Adrenal gland (tissue), 12 donors: Measurements from ENCODE around the gene RSRC1. TPM values are rescaled to one million over a fixed set of nuclear protein-coding genes. Genes with fewer than 3 reads are reported as not detected.

Experiments
- DNase-seq, 7 donors: peaks; one replicate each; pipeline ENCODE4 v3.0.0-alpha.2; 2019 to 2020
- H3K27ac ChIP-seq, 5 donors: fragments of 200-600 bp; sonication (generic) in 4 of 5; 1 replicate in 3 of 5; 2 replicates in 2 of 5; pipeline versions ENCODE4 v1.5.1 to v1.8.0; 2016 to 2020; ENCODE audit warnings: mild to moderate bottlenecking in 1 of 5
- H3K27me3 ChIP-seq: fragments of 200-600 bp; 2 replicates; pipeline ENCODE4 v1.8.0; 2021
- H3K36me3 ChIP-seq, 2 donors: fragments of 200-600 bp; replicated peaks in 1 of 2; 1 replicate in 1 of 2; 2 replicates in 1 of 2; pipeline versions ENCODE4 v1.5.1 to v1.8.0; 2018 to 2022
- H3K4me1 ChIP-seq, 2 donors: fragments of 200-600 bp; replicated peaks in 1 of 2; 1 replicate in 1 of 2; 2 replicates in 1 of 2; pipeline versions ENCODE4 v1.5.1 to v1.8.0; 2018 to 2021
- H3K4me3 ChIP-seq, 4 donors: fragments of 200-600 bp; sonication (generic) in 3 of 4; one replicate each; pipeline ENCODE4 v1.5.1; 2016 to 2018
- H3K9me3 ChIP-seq, 3 donors: fragments of 200-600 bp; sonication (generic) in 1 of 3; replicated peaks in 1 of 3; 1 replicate in 2 of 3; 2 replicates in 1 of 3; pipeline versions ENCODE4 v1.5.1 to v1.8.0; 2016 to 2021
- POLR2A ChIP-seq, 2 donors: fragments of 450-650 bp; IDR thresholded peaks; one replicate each; pipeline ENCODE4 v1.6.1; 2017; ENCODE audit warnings: antibody characterized with exemption in 2 of 2, mild to moderate bottlenecking in 2 of 2, moderate library complexity in 1 of 2
- WGBS, 4 donors: extraction: QIAGEN DNeasy Blood & Tissue Kit in 2 of 4; methylation state at CpG; one replicate each; pipeline versions ENCODE4 v1.1.5 to v1.1.7; 2013 to 2017; 5-methylcytosine and 5-hydroxymethylcytosine counted together
- intact Hi-C, 2 donors: fragments of 100-400 bp; cut with DNase I; formaldehyde crosslinking; loops; one replicate each; pipeline versions ENCODE4 v1.14.1 to v1.15.0; 2022 to 2023
- polyA plus RNA-seq, 3 donors: library from polyadenylated mRNA; stranded (reverse); fragments of 200-250 nt in 2 of 3; fragments of 350-450 nt in 1 of 3; fragmentation: Illumina TruSeq in 1 of 3; extraction: RNeasy Lipid Tissue Mini Kit (QIAGEN cat#74804) in 1 of 3; gene quantifications; one replicate each; pipeline ENCODE4 v1.2.3, GENCODE V29; 2013 to 2014
- total RNA-seq, 9 donors: library from RNA; depleted of rRNA in 4 of 9; stranded (reverse); fragments of >200 nt in 4 of 9; fragments of 120-200 nt in 1 of 9; fragmentation: NEBNext Ultra II Directional in 1 of 9; extraction: Animal tissue kit (Norgen Biotek cat#: 25700) in 1 of 9; gene quantifications; one replicate each; pipeline versions ENCODE4 v1.1.0 to v1.2.4, GENCODE V29; 2013 to 2023
- TF ChIP-seq, protein P1 (sequence below), 6 experiments: fragments of 450-650 bp in 4 of 6; fragments of 200-600 bp in 2 of 6; sonication (generic) in 1 of 6; IDR thresholded peaks; 1 replicate in 5 of 6; 2 replicates in 1 of 6; pipeline versions ENCODE4 v1.5.1 to v1.8.0; 2016 to 2021; ENCODE audit warnings: antibody characterized with exemption in 6 of 6, mild to moderate bottlenecking in 2 of 6, moderate library complexity in 1 of 6
- donor health status: healthy with polysubstance abuse.
- donor health status: Bipolar disorder and iron deficiency.
- donor health status: DM: yes; HTN: yes; CAD: no.
- donor health status: DM: no; HTN: no; CAD: no.
- donor health status: DM: no; HTN: no; CAD: no.
- donor health status: DM: yes; HTN: yes; CAD: no.

RSRC1 gene
- total and polyA plus RNA-seq, 12 donors = 12.6 to 125 (median 37.5) TPM

DNA sequence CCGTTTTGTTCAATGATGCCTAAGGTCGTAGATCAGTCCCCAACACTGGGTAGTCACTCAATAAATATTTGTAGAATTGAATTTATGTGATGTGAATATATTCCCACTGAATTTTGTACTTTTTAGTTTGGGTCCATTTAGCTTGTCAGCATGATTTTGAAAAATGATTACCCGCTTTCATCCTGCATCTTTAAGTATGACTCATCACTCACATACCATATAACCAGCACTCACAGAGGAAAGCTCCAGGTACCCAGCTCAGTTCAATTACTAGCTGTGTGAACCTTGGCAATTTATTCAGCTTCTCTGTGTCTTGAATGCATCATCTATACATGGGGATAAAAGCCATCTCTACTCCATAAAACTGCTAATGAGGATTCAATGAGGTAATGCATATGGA lies 458.9 kb downstream of the RSRC1 start:
- TF ChIP-seq POLR2A (IDR thresholded peaks at IDR 0.05) = no peak
- TF ChIP-seq, protein P1, sequence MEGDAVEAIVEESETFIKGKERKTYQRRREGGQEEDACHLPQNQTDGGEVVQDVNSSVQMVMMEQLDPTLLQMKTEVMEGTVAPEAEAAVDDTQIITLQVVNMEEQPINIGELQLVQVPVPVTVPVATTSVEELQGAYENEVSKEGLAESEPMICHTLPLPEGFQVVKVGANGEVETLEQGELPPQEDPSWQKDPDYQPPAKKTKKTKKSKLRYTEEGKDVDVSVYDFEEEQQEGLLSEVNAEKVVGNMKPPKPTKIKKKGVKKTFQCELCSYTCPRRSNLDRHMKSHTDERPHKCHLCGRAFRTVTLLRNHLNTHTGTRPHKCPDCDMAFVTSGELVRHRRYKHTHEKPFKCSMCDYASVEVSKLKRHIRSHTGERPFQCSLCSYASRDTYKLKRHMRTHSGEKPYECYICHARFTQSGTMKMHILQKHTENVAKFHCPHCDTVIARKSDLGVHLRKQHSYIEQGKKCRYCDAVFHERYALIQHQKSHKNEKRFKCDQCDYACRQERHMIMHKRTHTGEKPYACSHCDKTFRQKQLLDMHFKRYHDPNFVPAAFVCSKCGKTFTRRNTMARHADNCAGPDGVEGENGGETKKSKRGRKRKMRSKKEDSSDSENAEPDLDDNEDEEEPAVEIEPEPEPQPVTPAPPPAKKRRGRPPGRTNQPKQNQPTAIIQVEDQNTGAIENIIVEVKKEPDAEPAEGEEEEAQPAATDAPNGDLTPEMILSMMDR (IDR thresholded peaks at IDR 0.05) = no peak
- no peaks in the 10 kb centered on the region for H3K27me3 ChIP-seq
- WGBS, 4 donors = 71 to 78% (median 75%) methylated on average over 3 of the region's 3 CpGs
- intact Hi-C loops = no loop called here
- no peak overlapping the region for H3K4me3 ChIP-seq
- H3K36me3 ChIP-seq = no peaks in the 10 kb centered on the region
- no peak for DNase-seq
- no peaks in the 10 kb centered on the region for H3K9me3 ChIP-seq
- no peak overlapping the region for H3K27ac ChIP-seq
- H3K4me1 ChIP-seq = no peaks in the 10 kb centered on the region

DNA sequence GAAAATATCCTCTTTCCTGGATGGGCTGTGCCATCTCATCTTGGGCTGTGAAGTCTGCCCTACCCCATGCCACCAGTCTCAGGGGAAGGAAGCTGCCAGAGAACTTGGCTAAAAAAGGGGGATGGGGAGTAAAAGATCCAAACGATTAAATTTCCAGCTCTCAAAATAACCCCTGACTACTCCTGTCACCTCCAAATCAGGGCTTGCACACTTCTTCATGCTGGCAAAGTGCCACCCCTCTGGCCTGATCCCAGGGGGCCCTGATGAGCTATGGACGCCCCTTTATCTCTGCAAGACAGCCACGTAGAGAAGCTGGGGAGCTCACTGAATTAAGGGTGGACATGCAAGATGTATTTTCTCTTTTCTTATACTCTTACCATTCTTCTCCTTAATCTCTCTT lies 459.9 kb downstream of the RSRC1 start:
- Histone ChIP-seq H3K4me3 (no peak overlapping the region), H3K27ac (no peak overlapping the region), H3K9me3 (no peaks in the 10 kb centered on the region), H3K4me1 (no peaks in the 10 kb centered on the region), H3K36me3 (no peaks in the 10 kb centered on the region), H3K27me3 (no peaks in the 10 kb centered on the region)
- intact Hi-C loops = no loop called here
- WGBS, 4 donors = 39 to 43% (median 41%) methylated on average over 3 of the region's 3 CpGs
- no peak for DNase-seq
- TF ChIP-seq, protein P1 (IDR thresholded peaks at IDR 0.05) = no peak
- TF ChIP-seq POLR2A (IDR thresholded peaks at IDR 0.05) = no peak

DNA sequence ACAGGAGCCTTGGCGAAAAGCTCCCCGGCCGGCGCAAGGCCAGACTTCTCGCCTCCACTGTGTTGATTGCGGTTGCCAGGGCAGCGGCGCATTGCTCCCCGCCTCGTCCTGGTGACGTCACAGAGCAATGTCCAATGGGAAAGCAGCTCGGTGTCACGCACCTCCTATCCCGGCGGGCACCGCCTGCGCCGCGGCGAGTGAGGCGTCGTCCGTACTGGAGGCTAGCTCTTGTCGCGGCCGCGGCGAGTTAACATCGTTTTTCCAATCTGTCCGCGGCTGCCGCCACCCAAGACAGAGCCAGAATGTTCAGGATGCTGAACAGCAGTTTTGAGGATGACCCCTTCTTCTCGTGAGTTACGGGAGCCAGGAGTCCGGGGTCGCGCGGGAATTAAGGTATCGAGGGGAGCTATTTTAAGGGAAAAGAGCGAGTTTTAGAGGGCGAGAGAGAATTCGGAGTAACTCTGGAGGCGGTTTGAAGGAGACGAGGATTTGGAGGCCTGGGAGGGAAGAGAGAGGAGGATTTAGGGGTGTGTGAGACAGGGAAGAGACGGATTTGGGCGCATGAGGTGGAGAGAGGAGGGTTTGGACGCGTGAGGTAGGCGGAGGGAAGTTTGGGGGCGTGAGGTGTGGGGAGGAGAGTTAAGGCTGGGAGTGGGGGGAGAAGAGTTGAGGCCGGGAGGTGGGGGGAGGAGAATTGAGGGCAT lies 461.3 kb downstream of the RSRC1 start, which contains the start of gene MLF1:
Gene MLF1 (plus strand): TSS at position 196 of the 704 bp plus-strand sequence. CDS start 107 bp downstream, at position 303.
- WGBS, 4 donors = 0 to 2% (median 1%) methylated on average over 30 to 51 of the region's 51 CpGs
- Histone ChIP-seq H3K9me3 (no peaks in the 10 kb centered on the region), H3K4me3 (peak within 1 kb of the TSS; percentile 7 to 81 (median 50)), H3K36me3 (no peaks in the 10 kb centered on the region), H3K27me3 (no peaks in the 10 kb centered on the region), H3K27ac (peak within 1 kb of the TSS in 2 of 5 donors; percentile 45 to 64), H3K4me1 (no peaks in the 10 kb centered on the region)
- DNase-seq = peak; percentile 96 to 99 (median 97)
- TF ChIP-seq, protein P1 (IDR thresholded peaks at IDR 0.05) = no peak
- TF ChIP-seq POLR2A (IDR thresholded peaks at IDR 0.05) = peak; percentile 54 to 77
- intact Hi-C loops = no loop called here

DNA sequence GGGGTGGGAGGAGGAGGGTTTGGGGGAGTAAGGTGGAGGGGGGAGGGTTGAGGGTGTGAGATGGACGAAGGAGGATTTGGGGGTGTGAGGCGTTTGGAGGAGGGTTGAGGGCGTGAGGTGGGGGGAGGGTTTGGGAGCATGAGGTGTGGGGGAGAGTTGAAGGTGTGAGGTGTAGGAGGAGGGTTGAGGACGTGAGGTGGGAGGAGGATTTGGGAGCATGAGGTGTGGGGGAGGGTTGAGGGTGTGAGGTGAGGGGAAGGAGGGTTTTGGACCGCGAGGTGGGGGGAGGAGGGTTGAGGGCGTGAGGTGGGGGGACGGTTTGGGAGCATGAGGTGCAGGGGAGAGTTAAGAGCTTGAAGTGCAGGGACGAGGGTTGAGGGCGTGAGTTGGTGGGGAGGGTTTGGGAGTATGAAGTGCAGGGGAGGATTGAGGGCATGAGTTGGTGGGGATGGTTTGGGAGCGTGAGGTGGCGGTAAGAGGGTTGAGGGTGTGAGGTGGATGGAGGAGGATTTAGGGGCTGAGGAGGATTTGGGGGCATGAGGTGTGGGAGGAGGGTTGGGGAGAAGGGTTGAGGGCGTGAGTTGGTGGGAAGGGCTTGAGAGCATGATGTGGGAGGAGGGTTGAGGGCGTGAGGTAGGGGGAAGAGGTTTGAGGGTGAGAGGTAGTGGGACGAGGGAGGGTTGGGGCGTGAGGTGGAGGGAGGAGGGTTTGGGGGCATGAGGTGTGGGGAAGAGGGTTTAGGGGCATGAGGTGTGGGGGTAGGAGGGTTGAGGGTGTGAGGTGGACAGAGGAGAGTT lies 462.3 kb downstream of the RSRC1 start:
- TF ChIP-seq, protein P1 (IDR thresholded peaks at IDR 0.05) = no peak
- no peak for TF ChIP-seq POLR2A (IDR thresholded peaks at IDR 0.05)
- no peaks in the 10 kb centered on the region for H3K27me3 ChIP-seq
- 83 to 91% (median 90%) methylated on average over 15 to 16 of the region's 16 CpGs for WGBS, 4 donors
- no peaks in the 10 kb centered on the region for H3K9me3 ChIP-seq
- no peaks in the 10 kb centered on the region for H3K36me3 ChIP-seq
- H3K4me3 ChIP-seq = no peak overlapping the region
- H3K4me1 ChIP-seq = no peaks in the 10 kb centered on the region
- H3K27ac ChIP-seq = no peak overlapping the region
- DNase-seq = no peak
- intact Hi-C loops = no loop called here
